Muscle layer of duodenum (tissue), 2 donors: ENCODE data around the gene WDR36.

ENCODE experiments used
- H3K27ac ChIP-seq: one replicate; pipeline ENCODE4 v1.7.0; 2013; ENCODE audit warnings: mild to moderate bottlenecking, low read length
- H3K27me3 ChIP-seq: one replicate; pipeline ENCODE4 v1.7.0; 2013; ENCODE audit warnings: low read depth, mild to moderate bottlenecking, control low read depth, low read length
- H3K36me3 ChIP-seq, 2 donors: one replicate each; pipeline ENCODE4 v1.7.0; 2013; ENCODE audit warnings: low read length in 2 of 2, control low read depth in 1 of 2, mild to moderate bottlenecking in 1 of 2; ENCODE audit not compliant: insufficient read depth in 2 of 2, control insufficient read depth in 1 of 2
- H3K4me1 ChIP-seq, 2 donors: one replicate each; pipeline ENCODE4 v1.7.0; 2013; ENCODE audit warnings: low read length in 2 of 2, mild to moderate bottlenecking in 2 of 2, control low read depth in 1 of 2, moderate library complexity in 1 of 2; ENCODE audit not compliant: insufficient read depth in 2 of 2, control insufficient read depth in 1 of 2
- H3K4me3 ChIP-seq, 2 donors: one replicate each; pipeline ENCODE4 v1.7.0; 2013; ENCODE audit warnings: low read length in 2 of 2, low read depth in 1 of 2, mild to moderate bottlenecking in 1 of 2
- H3K9me3 ChIP-seq, 2 donors: one replicate each; pipeline ENCODE4 v1.7.0; 2013; ENCODE audit warnings: low read length in 2 of 2, control low read depth in 1 of 2, mild to moderate bottlenecking in 1 of 2; ENCODE audit not compliant: control insufficient read depth in 1 of 2
- donor health status: healthy.

WDR36 gene

DNA sequence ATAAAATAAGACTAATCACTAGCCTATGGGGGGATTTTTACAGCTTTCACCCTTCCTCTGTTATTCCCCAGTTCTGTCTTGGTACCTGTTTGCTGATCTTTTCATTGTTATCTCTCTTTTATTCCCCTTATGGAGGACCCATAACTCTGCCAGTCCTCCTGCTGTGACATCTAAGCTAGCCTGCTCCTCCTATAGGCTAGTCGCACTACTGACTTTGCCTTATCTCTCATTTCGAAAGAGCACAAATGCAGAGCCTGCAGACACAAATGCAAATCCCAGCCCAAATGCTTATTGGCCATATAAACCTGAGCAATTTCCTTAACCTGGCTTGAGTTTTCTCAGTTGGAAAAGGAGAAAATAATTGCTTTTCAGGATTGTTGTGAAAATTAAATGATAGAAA, 72.9 kb downstream of the WDR36 start:
- no peaks in the 10 kb centered on the region for H3K36me3 ChIP-seq
- H3K9me3 ChIP-seq = no peaks in the 10 kb centered on the region
- H3K27ac ChIP-seq = no peak overlapping the region
- H3K4me3 ChIP-seq = no peak overlapping the region
- H3K27me3 ChIP-seq = no peaks in the 10 kb centered on the region
- H3K4me1 ChIP-seq = no peaks in the 10 kb centered on the region

DNA sequence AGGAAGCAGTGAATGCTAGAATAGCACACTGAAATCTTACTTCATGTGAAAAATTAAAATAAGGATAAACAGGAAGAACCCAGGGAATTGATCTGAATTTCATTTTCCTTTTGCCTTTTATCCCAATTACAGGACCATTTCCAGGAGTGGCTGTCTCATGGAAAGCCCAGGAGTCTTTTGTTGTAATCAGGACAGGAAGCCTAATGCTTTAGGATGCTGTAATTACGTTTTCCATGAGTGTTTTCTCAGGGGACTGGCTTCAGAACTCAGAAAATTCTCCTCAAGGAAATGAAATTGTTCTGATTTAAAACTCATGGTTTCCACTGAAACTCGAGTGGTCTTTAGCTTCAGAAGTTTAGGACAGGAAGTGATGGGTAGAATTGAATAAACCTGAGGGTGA, 75.4 kb downstream of the WDR36 start:
- H3K4me3 ChIP-seq = no peak overlapping the region
- no peaks in the 10 kb centered on the region for H3K36me3 ChIP-seq
- H3K9me3 ChIP-seq = no peaks in the 10 kb centered on the region
- H3K4me1 ChIP-seq = no peaks in the 10 kb centered on the region
- H3K27me3 ChIP-seq = no peaks in the 10 kb centered on the region
- H3K27ac ChIP-seq = no peak overlapping the region

DNA sequence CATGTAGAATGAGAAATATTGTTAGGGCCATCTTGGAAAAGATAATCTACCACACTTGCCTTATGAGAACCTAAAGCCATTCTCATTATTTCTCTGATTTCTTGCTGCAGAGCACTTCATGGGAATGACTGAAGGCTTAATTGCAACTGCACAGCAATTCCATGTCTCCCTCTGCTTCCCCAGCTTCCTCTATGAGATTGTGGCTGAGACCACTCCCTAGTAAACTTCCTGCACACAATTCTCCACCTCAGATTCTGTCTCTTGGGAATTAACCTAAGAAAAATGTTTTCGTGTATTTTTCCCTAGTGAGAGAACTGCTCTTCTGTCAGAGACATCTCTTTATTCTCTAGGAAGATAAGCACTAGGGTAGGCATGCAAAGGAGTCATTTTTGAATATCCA, 76.5 kb downstream of the WDR36 start:
- Histone ChIP-seq H3K27ac (no peak overlapping the region), H3K4me3 (no peak overlapping the region), H3K27me3 (no peaks in the 10 kb centered on the region), H3K9me3 (no peaks in the 10 kb centered on the region), H3K36me3 (no peaks in the 10 kb centered on the region), H3K4me1 (no peaks in the 10 kb centered on the region)

DNA sequence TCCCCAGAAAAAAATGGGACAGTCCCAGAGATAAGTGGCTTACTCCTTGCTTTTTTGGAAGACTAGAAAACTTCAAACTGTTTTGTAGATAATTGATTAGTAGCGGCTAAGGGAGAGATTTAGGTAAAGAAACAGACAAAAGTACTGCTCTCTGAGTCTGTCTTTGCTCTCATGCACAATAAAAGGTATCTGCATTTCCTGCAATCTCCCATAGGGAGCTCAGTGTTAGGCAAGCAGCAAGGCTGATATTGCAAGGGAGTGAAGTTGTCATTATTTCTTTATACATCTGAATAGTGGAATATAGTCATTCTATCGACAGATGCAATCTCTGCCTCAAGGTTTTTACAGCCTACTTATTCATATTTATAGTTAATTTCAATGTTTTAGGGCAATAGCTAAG, 77.1 kb downstream of the WDR36 start:
- Histone ChIP-seq H3K27me3 (no peaks in the 10 kb centered on the region), H3K4me3 (no peak overlapping the region), H3K9me3 (no peaks in the 10 kb centered on the region), H3K36me3 (no peaks in the 10 kb centered on the region), H3K4me1 (no peaks in the 10 kb centered on the region), H3K27ac (no peak overlapping the region)

GRCh38 chr5:111170279-111170678, 78.1 kb downstream of the WDR36 start:
- Histone ChIP-seq H3K36me3 (no peaks in the 10 kb centered on the region), H3K4me1 (no peaks in the 10 kb centered on the region), H3K27me3 (no peaks in the 10 kb centered on the region), H3K27ac (no peak overlapping the region), H3K4me3 (no peak overlapping the region), H3K9me3 (no peaks in the 10 kb centered on the region)

GRCh38 chr5:111172504-111172903, 80.4 kb downstream of the WDR36 start:
- Histone ChIP-seq H3K4me3 (no peak overlapping the region), H3K27ac (no peak overlapping the region), H3K27me3 (no peaks in the 10 kb centered on the region), H3K9me3 (no peaks in the 10 kb centered on the region), H3K36me3 (no peaks in the 10 kb centered on the region), H3K4me1 (no peaks in the 10 kb centered on the region)

- no peaks in the 10 kb centered on the region for H3K9me3 ChIP-seq
- H3K36me3 ChIP-seq = no peaks in the 10 kb centered on the region
- no peaks in the 10 kb centered on the region for H3K4me1 ChIP-seq
- H3K4me3 ChIP-seq = no peak overlapping the region
- no peak overlapping the region for H3K27ac ChIP-seq
- H3K27me3 ChIP-seq = no peaks in the 10 kb centered on the region
Measured at GRCh38 chr5:111173476-111173875, 81.3 kb downstream of the WDR36 start.
